Fibroblast of lung (primary cell): ENCODE results near the gene MSL3B.

Experiments
- DNase-seq, 2 donors: peaks; one replicate each; pipeline versions ENCODE4 v3.0.0 to v3.0.0-alpha.2; 2010; ENCODE audit warnings: low read depth in 2 of 2
- H2AFZ ChIP-seq: 2 replicates; pipeline ENCODE4 v1.5.1; 2012; ENCODE audit warnings: low read length, control low read depth, inconsistent platforms
- H3K27ac ChIP-seq: 2 replicates; pipeline ENCODE4 v1.5.1; 2011; ENCODE audit warnings: low read length, control low read depth; ENCODE audit not compliant: insufficient read depth
- H3K27me3 ChIP-seq: 2 replicates; pipeline ENCODE4 v1.5.1; 2011; ENCODE audit warnings: mild to moderate bottlenecking, low read length; ENCODE audit not compliant: control insufficient read depth, insufficient read depth
- H3K36me3 ChIP-seq: 2 replicates; pipeline ENCODE4 v1.5.1; 2011; ENCODE audit warnings: low read length; ENCODE audit not compliant: control insufficient read depth, insufficient read depth
- H3K4me1 ChIP-seq: 2 replicates; pipeline ENCODE4 v1.5.1; 2011; ENCODE audit warnings: low read length; ENCODE audit not compliant: control insufficient read depth, insufficient read depth; ENCODE audit errors: extremely low read depth
- H3K4me2 ChIP-seq: 2 replicates; pipeline ENCODE4 v1.5.1; 2011; ENCODE audit warnings: low read length, control low read depth; ENCODE audit not compliant: insufficient read depth; ENCODE audit errors: extremely low read depth
- H3K4me3 ChIP-seq, 4 experiments: fragments of 200-600 bp in 1 of 4; sonication (generic) in 1 of 4; replicated peaks in 1 of 4; 2 replicates each; pipeline ENCODE4 v1.5.1; 2011 to 2016; ENCODE audit warnings: low read length in 4 of 4, low read depth in 3 of 4, mild to moderate bottlenecking in 3 of 4, control low read depth in 2 of 4, inconsistent platforms in 1 of 4, mixed read lengths in 1 of 4; ENCODE audit not compliant: insufficient read depth in 1 of 4; ENCODE audit errors: control extremely low read depth in 1 of 4
- H3K79me2 ChIP-seq: 2 replicates; pipeline ENCODE4 v1.5.1; 2012; ENCODE audit warnings: mild to moderate bottlenecking, low read length, inconsistent platforms; ENCODE audit not compliant: control insufficient read depth, insufficient read depth
- H3K9ac ChIP-seq: 2 replicates; pipeline ENCODE4 v1.5.1; 2011; ENCODE audit warnings: mild to moderate bottlenecking, low read length, control low read depth; ENCODE audit not compliant: insufficient read depth
- H3K9me3 ChIP-seq: 2 replicates; pipeline ENCODE4 v1.5.1; 2012; ENCODE audit warnings: low read depth, low read length; ENCODE audit not compliant: control insufficient read depth, insufficient read depth
- H4K20me1 ChIP-seq: 2 replicates; pipeline ENCODE4 v1.5.1; 2011; ENCODE audit warnings: low read length; ENCODE audit not compliant: control insufficient read depth, insufficient read depth; ENCODE audit errors: extremely low read depth
- EZH2 ChIP-seq: IDR thresholded peaks from 2 replicates; pipeline ENCODE4 v1.5.1; 2012; ENCODE audit warnings: low read length, control low read depth, mild to moderate bottlenecking; ENCODE audit errors: missing control alignments
- TF ChIP-seq, protein P1 (sequence below), 2 donors: IDR thresholded peaks in 1 of 2; conservative IDR thresholded peaks in 1 of 2; 1 replicate in 1 of 2; 2 replicates in 1 of 2; pipeline ENCODE4 v1.5.1; 2011 to 2012; ENCODE audit warnings: low read length in 2 of 2, control low read depth in 1 of 2, inconsistent platforms in 1 of 2, low read depth in 1 of 2, mild to moderate bottlenecking in 1 of 2

The MSL3B gene

DNA sequence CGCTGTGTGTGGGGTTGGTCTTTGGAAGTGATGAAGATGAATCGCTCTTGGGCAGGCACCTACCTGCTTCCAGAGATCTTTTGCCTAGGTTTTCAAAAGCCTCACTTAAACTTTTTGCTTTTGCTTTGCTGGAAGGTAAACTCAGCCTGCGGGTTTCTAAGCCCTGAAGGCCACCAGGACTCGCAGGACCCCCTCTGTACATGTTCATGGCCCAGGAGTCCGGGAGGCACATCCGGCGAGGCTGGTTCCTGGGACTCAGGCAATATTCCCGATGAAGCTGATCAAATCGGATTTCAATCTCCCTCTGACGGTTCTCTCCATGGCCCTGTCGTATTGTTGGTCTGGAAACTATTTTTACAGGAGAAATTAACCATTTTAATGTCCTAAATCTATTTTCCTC is 27.0 kb downstream of the MSL3B start:
- peaks cover 19% of the 10 kb centered on the region for H3K36me3 ChIP-seq
- TF ChIP-seq EZH2 = no peak

DNA sequence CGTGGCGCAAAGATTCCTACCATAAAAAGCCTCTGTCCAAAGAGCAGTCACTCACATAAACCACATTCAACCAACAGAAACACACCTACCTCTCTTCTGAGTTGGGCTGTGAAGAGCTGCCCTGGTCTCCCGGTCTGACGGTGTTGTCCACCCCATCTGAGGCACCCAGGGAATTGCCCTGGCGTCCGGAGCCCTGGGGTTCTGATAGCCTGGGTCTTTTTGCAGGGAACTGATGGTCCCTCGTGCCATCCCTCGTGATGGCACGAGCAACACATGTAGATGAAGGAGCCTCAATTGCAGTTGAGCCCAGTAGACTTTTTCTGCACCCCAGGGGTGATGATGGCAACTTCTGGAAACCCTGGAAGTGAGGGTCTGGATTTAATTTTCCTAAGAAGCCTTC is 27.7 kb downstream of the MSL3B start:
- Histone ChIP-seq H3K4me2 (no peak overlapping the region), H3K9ac (no peak overlapping the region), H2AFZ (no peak overlapping the region), H4K20me1 (no peaks in the 10 kb centered on the region), H3K36me3 (peaks cover 22% of the 10 kb centered on the region), H3K9me3 (no peaks in the 10 kb centered on the region), H3K4me1 (no peaks in the 10 kb centered on the region), H3K79me2 (peaks cover 73% of the 10 kb centered on the region), H3K27ac (no peak overlapping the region), H3K27me3 (no peaks in the 10 kb centered on the region), H3K4me3 (no peak overlapping the region)
- no peak for DNase-seq
- no peak for TF ChIP-seq EZH2
- TF ChIP-seq, protein P1, sequence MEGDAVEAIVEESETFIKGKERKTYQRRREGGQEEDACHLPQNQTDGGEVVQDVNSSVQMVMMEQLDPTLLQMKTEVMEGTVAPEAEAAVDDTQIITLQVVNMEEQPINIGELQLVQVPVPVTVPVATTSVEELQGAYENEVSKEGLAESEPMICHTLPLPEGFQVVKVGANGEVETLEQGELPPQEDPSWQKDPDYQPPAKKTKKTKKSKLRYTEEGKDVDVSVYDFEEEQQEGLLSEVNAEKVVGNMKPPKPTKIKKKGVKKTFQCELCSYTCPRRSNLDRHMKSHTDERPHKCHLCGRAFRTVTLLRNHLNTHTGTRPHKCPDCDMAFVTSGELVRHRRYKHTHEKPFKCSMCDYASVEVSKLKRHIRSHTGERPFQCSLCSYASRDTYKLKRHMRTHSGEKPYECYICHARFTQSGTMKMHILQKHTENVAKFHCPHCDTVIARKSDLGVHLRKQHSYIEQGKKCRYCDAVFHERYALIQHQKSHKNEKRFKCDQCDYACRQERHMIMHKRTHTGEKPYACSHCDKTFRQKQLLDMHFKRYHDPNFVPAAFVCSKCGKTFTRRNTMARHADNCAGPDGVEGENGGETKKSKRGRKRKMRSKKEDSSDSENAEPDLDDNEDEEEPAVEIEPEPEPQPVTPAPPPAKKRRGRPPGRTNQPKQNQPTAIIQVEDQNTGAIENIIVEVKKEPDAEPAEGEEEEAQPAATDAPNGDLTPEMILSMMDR (conservative IDR thresholded peaks at IDR 0.05 in 1 of 2, IDR thresholded peaks at IDR 0.05 in 1 of 2; ENCODE audit: low read depth in 1 of 2, low read length in 2 of 2) = no peak

More for the DNA sequence above, 27.0 kb downstream of the MSL3B start:
- no peak overlapping the region for H3K27ac ChIP-seq
- H3K79me2 ChIP-seq = peaks cover 72% of the 10 kb centered on the region
- no peak overlapping the region for H2AFZ ChIP-seq
- H3K27me3 ChIP-seq = no peaks in the 10 kb centered on the region
- no peaks in the 10 kb centered on the region for H3K4me1 ChIP-seq
- no peak overlapping the region for H3K4me2 ChIP-seq
- H3K4me3 ChIP-seq = no peak overlapping the region
- no peak overlapping the region for H3K9ac ChIP-seq
- no peaks in the 10 kb centered on the region for H4K20me1 ChIP-seq
- no peaks in the 10 kb centered on the region for H3K9me3 ChIP-seq
- no peak for DNase-seq

- H2AFZ ChIP-seq = no peak overlapping the region
- H3K27ac ChIP-seq = no peak overlapping the region
- no peak overlapping the region for H3K4me3 ChIP-seq
- no peaks in the 10 kb centered on the region for H3K9me3 ChIP-seq
- TF ChIP-seq, protein P1 (conservative IDR thresholded peaks at IDR 0.05 in 1 of 2, IDR thresholded peaks at IDR 0.05 in 1 of 2; ENCODE audit: low read depth in 1 of 2, low read length in 2 of 2) = no peak
- TF ChIP-seq EZH2 = no peak
- no peaks in the 10 kb centered on the region for H3K4me1 ChIP-seq
- no peak overlapping the region for H3K9ac ChIP-seq
- peaks cover 68% of the 10 kb centered on the region for H3K79me2 ChIP-seq
- no peak overlapping the region for H3K4me2 ChIP-seq
- no peaks in the 10 kb centered on the region for H4K20me1 ChIP-seq
- no peaks in the 10 kb centered on the region for H3K27me3 ChIP-seq
- no peak for DNase-seq
- peaks cover 23% of the 10 kb centered on the region for H3K36me3 ChIP-seq
Measured at GRCh38 chr2:233839447-233839820, 28.8 kb downstream of the MSL3B start.
